DMS53 (cell line): ENCODE measurements around the gene TBC1D7.

Experiments used
- DNase-seq: peaks from one replicate; lab custom pipeline; 2025; lab: John Stamatoyannopoulos, UW

Gene TBC1D7

GRCh38 chr6:13318821-13319220 lies 9.5 kb downstream of the TBC1D7 start:
- DNase-seq = no peak

GRCh38 chr6:13315896-13316295 lies 12.4 kb downstream of the TBC1D7 start:
- DNase-seq = no peak

GRCh38 chr6:13314806-13315205 lies 13.5 kb downstream of the TBC1D7 start:
- no peak for DNase-seq

- DNase-seq = no peak
These were observed 17.2 kb downstream of the TBC1D7 start for GRCh38 chr6:13311155-13311554.

- no peak for DNase-seq
These were observed 20.0 kb downstream of the TBC1D7 start for GRCh38 chr6:13308332-13308731.

- DNase-seq = peak; percentile 46
These were observed 20.8 kb downstream of the TBC1D7 start for GRCh38 chr6:13307508-13307995.

- no peak for DNase-seq
These were observed 22.5 kb downstream of the TBC1D7 start for GRCh38 chr6:13305791-13306190.

GRCh38 chr6:13305288-13305687 lies 23.0 kb downstream of the TBC1D7 start:
- DNase-seq = no peak

- no peak for DNase-seq
These were observed 23.6 kb downstream of the TBC1D7 start for GRCh38 chr6:13304580-13305260.

GRCh38 chr6:13304101-13304500 lies 24.2 kb downstream of the TBC1D7 start:
- DNase-seq = no peak

- peak; percentile 44 for DNase-seq
These were observed 24.7 kb downstream of the TBC1D7 start for GRCh38 chr6:13303668-13304017.

GRCh38 chr6:13302751-13303667 lies 25.3 kb downstream of the TBC1D7 start:
- DNase-seq = peak; percentile 82

GRCh38 chr6:13302291-13302690 lies 26.0 kb downstream of the TBC1D7 start:
- no peak for DNase-seq

- no peak for DNase-seq
These were observed 27.4 kb downstream of the TBC1D7 start for GRCh38 chr6:13300643-13301590.

GRCh38 chr6:13299918-13300317 lies 28.4 kb downstream of the TBC1D7 start:
- no peak for DNase-seq

- DNase-seq = no peak
These were observed 28.9 kb downstream of the TBC1D7 start for GRCh38 chr6:13299403-13299821.

- DNase-seq = no peak
These were observed 29.9 kb downstream of the TBC1D7 start for GRCh38 chr6:13298446-13298845.

- DNase-seq = no peak
These were observed 30.9 kb downstream of the TBC1D7 start for GRCh38 chr6:13297391-13297790.

- no peak for DNase-seq
These were observed 31.8 kb downstream of the TBC1D7 start for GRCh38 chr6:13296536-13296997.

GRCh38 chr6:13295576-13295975 lies 32.8 kb downstream of the TBC1D7 start:
- DNase-seq = no peak

- DNase-seq = no peak
These were observed 33.8 kb downstream of the TBC1D7 start for GRCh38 chr6:13294499-13295069.

- no peak for DNase-seq
These were observed 35.6 kb downstream of the TBC1D7 start for GRCh38 chr6:13292774-13293173.
